ENCODE measurements around the gene MPPED1.

DNA sequence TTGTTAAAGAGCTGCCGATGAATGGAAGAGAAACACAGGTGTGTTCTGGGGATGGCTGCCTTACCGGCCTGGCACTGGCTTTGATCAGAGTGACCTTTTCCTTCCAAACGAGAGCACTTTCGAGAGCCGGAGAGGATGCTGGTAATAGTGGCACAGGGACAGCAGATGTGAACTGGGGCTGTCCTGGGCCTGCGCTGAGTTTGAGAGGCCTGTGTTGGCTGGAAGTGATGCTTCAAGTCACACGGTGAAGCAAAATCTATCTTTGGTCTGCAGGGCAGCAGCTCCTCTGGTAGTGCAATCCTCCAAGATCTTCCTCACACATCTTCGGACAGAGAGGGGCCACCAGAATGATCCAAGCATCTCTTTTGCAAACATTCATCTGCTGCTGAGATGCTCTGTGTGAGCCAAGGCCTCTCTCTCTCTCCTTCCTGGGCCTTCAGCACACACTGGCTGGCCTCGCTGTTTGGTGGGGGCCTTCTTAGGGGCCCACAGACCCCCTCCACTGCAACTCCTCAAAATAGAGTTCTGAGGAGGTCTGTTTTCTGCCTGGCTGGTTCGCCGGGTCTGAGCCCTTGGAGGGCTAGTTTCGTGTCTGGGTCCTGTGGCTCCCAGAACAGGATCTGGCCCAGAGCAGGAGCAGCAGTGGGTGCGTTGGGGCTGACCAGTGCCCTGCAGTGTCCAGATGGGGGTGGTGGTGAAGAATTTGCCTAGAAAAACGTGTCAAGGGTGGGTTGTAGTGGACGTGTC, 6.4 kb downstream of the MPPED1 start:
- no peak for TF ChIP-seq POLR2AphosphoS5 (IDR thresholded peaks at IDR 0.05; ENCODE audit: low read depth, low read length)
- TF ChIP-seq CTCF (IDR thresholded peaks at IDR 0.05), result no peak
- no peak for TF ChIP-seq SMC3 (IDR thresholded peaks at IDR 0.05; ENCODE audit: low read depth, low read length)
- TF ChIP-seq RCOR1 (IDR thresholded peaks at IDR 0.05; ENCODE audit: low read length), result no peak
- TF ChIP-seq YY1 (IDR thresholded peaks at IDR 0.05; ENCODE audit: low read depth), result no peak
- TF ChIP-seq TAF1 (IDR thresholded peaks at IDR 0.05; ENCODE audit: borderline replicate concordance, low read depth, low read length), result no peak
- no peak for TF ChIP-seq FOSL2 (IDR thresholded peaks at IDR 0.05; ENCODE audit: borderline replicate concordance, low read depth)
- no peak for TF ChIP-seq EP300 (IDR thresholded peaks at IDR 0.05; ENCODE audit: borderline replicate concordance in 1 of 2, low read depth in 1 of 2, low read length in 1 of 2)
- TF ChIP-seq EZH2phosphoT487 (IDR thresholded peaks at IDR 0.05; ENCODE audit: borderline replicate concordance, low read depth), result no peak
